Subcutaneous adipose tissue (tissue), 4 donors: ENCODE results near the gene FRAS1. TPM values are rescaled to one million over a fixed set of nuclear protein-coding genes. Genes with fewer than 3 reads are reported as not detected.

Experiments
- total RNA-seq, 4 donors: library from RNA; depleted of rRNA; stranded (reverse); fragments of >200 nt; gene quantifications; one replicate each; pipeline ENCODE4 v1.1.0, GENCODE V29; 2016
- TF ChIP-seq, protein P1 (sequence below): fragments of 450-650 bp; IDR thresholded peaks from one replicate; pipeline ENCODE4 v1.5.1; 2016; ENCODE audit warnings: low read depth, mild to moderate bottlenecking, control low read depth, antibody characterized with exemption, moderate library complexity

Gene FRAS1
- total RNA-seq, 4 donors from 2014 or later, result 2.2 to 6.0 (median 3.6) TPM

- TF ChIP-seq, protein P1, sequence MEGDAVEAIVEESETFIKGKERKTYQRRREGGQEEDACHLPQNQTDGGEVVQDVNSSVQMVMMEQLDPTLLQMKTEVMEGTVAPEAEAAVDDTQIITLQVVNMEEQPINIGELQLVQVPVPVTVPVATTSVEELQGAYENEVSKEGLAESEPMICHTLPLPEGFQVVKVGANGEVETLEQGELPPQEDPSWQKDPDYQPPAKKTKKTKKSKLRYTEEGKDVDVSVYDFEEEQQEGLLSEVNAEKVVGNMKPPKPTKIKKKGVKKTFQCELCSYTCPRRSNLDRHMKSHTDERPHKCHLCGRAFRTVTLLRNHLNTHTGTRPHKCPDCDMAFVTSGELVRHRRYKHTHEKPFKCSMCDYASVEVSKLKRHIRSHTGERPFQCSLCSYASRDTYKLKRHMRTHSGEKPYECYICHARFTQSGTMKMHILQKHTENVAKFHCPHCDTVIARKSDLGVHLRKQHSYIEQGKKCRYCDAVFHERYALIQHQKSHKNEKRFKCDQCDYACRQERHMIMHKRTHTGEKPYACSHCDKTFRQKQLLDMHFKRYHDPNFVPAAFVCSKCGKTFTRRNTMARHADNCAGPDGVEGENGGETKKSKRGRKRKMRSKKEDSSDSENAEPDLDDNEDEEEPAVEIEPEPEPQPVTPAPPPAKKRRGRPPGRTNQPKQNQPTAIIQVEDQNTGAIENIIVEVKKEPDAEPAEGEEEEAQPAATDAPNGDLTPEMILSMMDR, result no peak
Observed at GRCh38 chr4:78528327-78528726, 471.2 kb downstream of the FRAS1 start.

GRCh38 chr4:78529569-78530209, 472.6 kb downstream of the FRAS1 start:
- TF ChIP-seq, protein P1, result no peak

GRCh38 chr4:78532046-78532445, 474.9 kb downstream of the FRAS1 start:
- TF ChIP-seq, protein P1, result no peak

DNA sequence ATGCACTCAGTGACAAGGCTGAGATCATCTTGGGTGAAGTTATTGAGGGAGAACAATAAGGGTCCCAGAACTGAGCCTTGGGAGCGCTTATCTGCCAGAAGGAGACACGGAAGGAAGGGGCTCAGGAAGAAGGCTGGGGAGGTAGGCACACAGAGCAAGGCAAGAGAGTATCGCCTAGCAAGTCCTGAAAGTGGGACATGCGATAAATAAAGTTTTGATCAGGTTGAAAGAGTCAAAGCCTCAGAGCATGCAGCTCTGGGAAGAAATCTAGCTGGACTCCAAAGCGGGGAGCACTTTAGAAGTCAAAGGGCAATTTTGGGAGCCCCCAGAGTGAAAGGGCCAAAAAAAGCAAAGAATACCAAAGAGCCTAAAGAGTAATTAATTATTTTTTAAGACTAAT, 476.7 kb downstream of the FRAS1 start:
- TF ChIP-seq, protein P1, result no peak

DNA sequence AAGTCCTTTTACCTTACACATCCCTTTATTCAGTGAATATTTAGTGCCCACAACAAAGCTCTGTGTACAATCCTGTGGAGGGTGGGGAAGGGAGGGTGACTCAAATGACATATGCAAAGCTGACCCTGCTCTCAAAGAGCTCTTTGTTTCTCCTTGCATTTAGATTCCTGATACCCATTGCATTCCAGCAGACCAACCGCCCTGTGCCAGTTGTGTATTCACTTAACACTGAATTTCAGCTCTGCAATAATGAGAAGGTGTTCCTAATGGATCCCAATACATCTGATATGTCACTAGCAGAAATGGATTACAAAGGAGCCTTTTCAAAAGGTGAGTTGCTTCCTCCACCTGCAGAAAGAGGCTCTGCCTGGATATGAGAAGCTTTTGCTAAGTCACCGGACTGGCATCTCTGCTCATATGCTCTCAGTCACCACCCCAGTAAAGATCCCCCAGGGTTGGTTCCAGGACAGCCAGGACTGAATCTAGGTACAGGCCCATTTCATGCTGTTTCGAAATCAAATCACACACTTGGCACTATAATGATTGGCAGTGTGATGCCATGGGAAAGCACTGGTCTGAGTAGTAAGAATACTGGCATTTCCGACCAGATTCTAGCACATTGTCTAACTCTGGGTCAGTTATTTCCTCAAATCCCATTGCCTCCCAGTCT, 477.3 kb downstream of the FRAS1 start:
- TF ChIP-seq, protein P1, result no peak

GRCh38 chr4:78542373-78542772, 485.2 kb downstream of the FRAS1 start:
- TF ChIP-seq, protein P1, result no peak

- TF ChIP-seq, protein P1, result no peak
Observed at GRCh38 chr4:78543424-78544125, 486.5 kb downstream of the FRAS1 start.
